MM.1S (cell line): ENCODE data around the gene TNFAIP3.

Experiments
- CTCF ChIP-seq: fragments of 300-600 bp; sonication (generic); IDR thresholded peaks from 2 replicates; pipeline ENCODE4 v1.5.1; 2016; ENCODE audit warnings: antibody characterized with exemption, low read length, mixed read lengths
- EZH2phosphoT487 ChIP-seq: fragments of 300-600 bp; sonication (generic); IDR thresholded peaks from 2 replicates; pipeline ENCODE4 v1.6.1; 2018; ENCODE audit warnings: antibody characterized with exemption, low read length

GRCh38 chr6:137840252-137840651 is 26.8 kb upstream of the TNFAIP3 start:
- TF ChIP-seq EZH2phosphoT487, result no peak
- no peak for TF ChIP-seq CTCF
